ENCODE results near the gene OR11A1. TPM values are rescaled to one million over a fixed set of nuclear protein-coding genes. Genes with fewer than 3 reads are reported as not detected.

Gene OR11A1
- total RNA-seq, 2 experiments from 2014 or later: not detected

GRCh38 chr6:29502181-29502580 lies 45.3 kb upstream of the OR11A1 start:
- TF ChIP-seq, protein P1, sequence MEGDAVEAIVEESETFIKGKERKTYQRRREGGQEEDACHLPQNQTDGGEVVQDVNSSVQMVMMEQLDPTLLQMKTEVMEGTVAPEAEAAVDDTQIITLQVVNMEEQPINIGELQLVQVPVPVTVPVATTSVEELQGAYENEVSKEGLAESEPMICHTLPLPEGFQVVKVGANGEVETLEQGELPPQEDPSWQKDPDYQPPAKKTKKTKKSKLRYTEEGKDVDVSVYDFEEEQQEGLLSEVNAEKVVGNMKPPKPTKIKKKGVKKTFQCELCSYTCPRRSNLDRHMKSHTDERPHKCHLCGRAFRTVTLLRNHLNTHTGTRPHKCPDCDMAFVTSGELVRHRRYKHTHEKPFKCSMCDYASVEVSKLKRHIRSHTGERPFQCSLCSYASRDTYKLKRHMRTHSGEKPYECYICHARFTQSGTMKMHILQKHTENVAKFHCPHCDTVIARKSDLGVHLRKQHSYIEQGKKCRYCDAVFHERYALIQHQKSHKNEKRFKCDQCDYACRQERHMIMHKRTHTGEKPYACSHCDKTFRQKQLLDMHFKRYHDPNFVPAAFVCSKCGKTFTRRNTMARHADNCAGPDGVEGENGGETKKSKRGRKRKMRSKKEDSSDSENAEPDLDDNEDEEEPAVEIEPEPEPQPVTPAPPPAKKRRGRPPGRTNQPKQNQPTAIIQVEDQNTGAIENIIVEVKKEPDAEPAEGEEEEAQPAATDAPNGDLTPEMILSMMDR (IDR thresholded peaks at IDR 0.05): no peak
- Mint-ChIP-seq H3K4me3 (no peak overlapping the region), H3K36me3 (ENCODE audit: low read depth) (no peaks in the 10 kb centered on the region), H3K27ac (no peak overlapping the region), H3K27me3 (peaks cover 7% of the 10 kb centered on the region), H3K4me1 (ENCODE audit: low read depth) (no peaks in the 10 kb centered on the region), H3K9me3 (no peaks in the 10 kb centered on the region)
- ATAC-seq (no peak), DNase-seq (no peak)
- CTCF ChIA-PET: no interaction called here
- POLR2A ChIA-PET: no interaction called here
- intact Hi-C loops (cut with micrococcal nuclease): no loop called here

DNA sequence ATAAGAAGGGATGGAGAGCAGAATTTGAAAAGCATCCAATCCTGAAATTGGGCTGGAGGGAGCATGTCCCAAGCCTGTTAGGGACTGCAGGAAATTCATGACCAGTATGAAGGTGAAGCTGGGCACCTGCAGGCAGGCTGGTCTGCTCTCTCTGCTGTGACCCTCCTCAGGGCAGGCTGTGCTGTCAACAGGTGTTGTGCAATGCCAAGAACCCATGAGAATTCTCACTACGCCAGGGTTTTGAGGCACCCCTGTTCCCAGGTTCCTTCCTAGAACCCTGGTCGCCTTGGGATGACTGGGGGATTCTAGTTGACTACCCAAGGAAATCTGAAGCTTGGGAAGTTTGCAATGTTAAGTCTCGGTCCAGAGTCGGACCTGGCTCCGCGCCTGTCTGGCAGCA lies 44.2 kb upstream of the OR11A1 start:
- POLR2A ChIA-PET: interaction anchor here (0.7 kb wide), 1 partner anchor 9 kb away, joined by 3 read pairs; no protein-coding TSS in a partner anchor
- no peaks in the 10 kb centered on the region for H3K9me3 Mint-ChIP-seq
- H3K27me3 Mint-ChIP-seq: peaks cover 9% of the 10 kb centered on the region
- CTCF ChIA-PET: no interaction called here
- no peaks in the 10 kb centered on the region for H3K4me1 Mint-ChIP-seq (ENCODE audit: low read depth)
- DNase-seq (no peak), ATAC-seq (no peak)
- TF ChIP-seq, protein P1 (IDR thresholded peaks at IDR 0.05): no peak
- intact Hi-C loops (cut with micrococcal nuclease): no loop called here
- H3K27ac Mint-ChIP-seq: no peak overlapping the region
- no peaks in the 10 kb centered on the region for H3K36me3 Mint-ChIP-seq (ENCODE audit: low read depth)
- H3K4me3 Mint-ChIP-seq: no peak overlapping the region

DNA sequence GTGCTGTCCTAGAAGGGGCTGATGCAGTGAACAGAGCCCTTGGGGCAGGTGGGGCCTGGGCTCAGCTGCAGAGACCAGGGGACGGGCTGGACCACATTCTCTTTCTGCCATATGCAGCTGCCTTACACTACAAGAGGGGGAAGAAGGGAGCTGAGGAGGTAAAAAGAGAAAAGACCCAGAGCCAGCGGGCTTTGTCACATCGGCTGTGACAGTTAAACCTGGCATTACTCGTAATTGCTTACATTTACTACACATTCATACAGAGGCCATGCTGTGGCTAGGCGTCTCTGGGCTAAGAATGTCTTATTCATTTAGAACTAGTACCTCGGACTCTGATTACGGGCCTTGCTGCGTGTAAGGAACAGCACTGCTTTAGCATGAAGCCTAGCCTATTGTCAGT lies 43.7 kb upstream of the OR11A1 start:
- Mint-ChIP-seq H3K4me3 (no peak overlapping the region), H3K27ac (no peak overlapping the region)
- ATAC-seq: no peak

GRCh38 chr6:29499704-29500103 lies 42.8 kb upstream of the OR11A1 start:
- H3K27me3 Mint-ChIP-seq: peaks cover 9% of the 10 kb centered on the region
- no peaks in the 10 kb centered on the region for H3K36me3 Mint-ChIP-seq (ENCODE audit: low read depth)
- TF ChIP-seq, protein P1 (IDR thresholded peaks at IDR 0.05): no peak
- POLR2A ChIA-PET: no interaction called here
- ATAC-seq: no peak
- no peak for DNase-seq
- CTCF ChIA-PET: no interaction called here
- H3K9me3 Mint-ChIP-seq: no peaks in the 10 kb centered on the region
- no peak overlapping the region for H3K4me3 Mint-ChIP-seq
- H3K4me1 Mint-ChIP-seq (ENCODE audit: low read depth): no peaks in the 10 kb centered on the region
- intact Hi-C loops (cut with micrococcal nuclease): no loop called here
- no peak overlapping the region for H3K27ac Mint-ChIP-seq

More for the DNA sequence above, 43.7 kb upstream of the OR11A1 start:
- Mint-ChIP-seq H3K36me3 (ENCODE audit: low read depth) (no peaks in the 10 kb centered on the region), H3K9me3 (no peaks in the 10 kb centered on the region), H3K27me3 (peaks cover 9% of the 10 kb centered on the region), H3K4me1 (ENCODE audit: low read depth) (no peaks in the 10 kb centered on the region)
- ChIA-PET CTCF (no interaction called here), POLR2A (interaction anchor here (0.7 kb wide), 1 partner anchor 9 kb away, joined by 3 read pairs; no protein-coding TSS in a partner anchor)
- intact Hi-C loops (cut with micrococcal nuclease): no loop called here
- no peak for DNase-seq
- TF ChIP-seq, protein P1 (IDR thresholded peaks at IDR 0.05): no peak

GRCh38 chr6:29496961-29497360 lies 40.1 kb upstream of the OR11A1 start:
- Mint-ChIP-seq H3K9me3 (no peaks in the 10 kb centered on the region), H3K27ac (no peak overlapping the region), H3K36me3 (ENCODE audit: low read depth) (no peaks in the 10 kb centered on the region), H3K27me3 (peaks cover 12% of the 10 kb centered on the region), H3K4me1 (ENCODE audit: low read depth) (no peaks in the 10 kb centered on the region), H3K4me3 (no peak overlapping the region)
- intact Hi-C loops (cut with micrococcal nuclease): no loop called here
- TF ChIP-seq, protein P1 (IDR thresholded peaks at IDR 0.05): no peak
- ATAC-seq (no peak), DNase-seq (no peak)
- ChIA-PET CTCF (no interaction called here), POLR2A (no interaction called here)
